ENCODE results near the gene KCNQ1.

Gene KCNQ1

DNA sequence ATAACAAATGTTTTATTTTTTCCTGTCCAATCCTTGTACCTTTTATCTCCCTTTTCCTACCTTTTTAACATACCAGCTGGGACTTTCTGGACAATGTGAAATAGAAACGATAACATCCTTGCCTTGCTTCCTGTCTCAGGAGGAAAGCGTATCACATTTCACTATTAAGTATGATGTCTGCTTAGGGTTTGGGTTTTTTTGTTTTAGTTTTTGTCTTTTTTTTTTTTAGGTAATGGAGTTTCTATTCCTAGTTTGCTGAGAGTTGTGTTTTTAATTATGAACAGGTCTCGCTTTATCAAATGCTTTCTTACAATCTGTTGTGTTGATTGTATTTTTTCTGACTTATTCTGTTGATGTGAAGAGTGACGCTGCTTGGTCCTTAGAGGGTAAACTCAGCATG is 319.2 kb downstream of the KCNQ1 start:
- H3K36me3 ChIP-seq (ENCODE audit: control insufficient read depth, insufficient read depth, low read length), result no peaks in the 10 kb centered on the region
- no peak overlapping the region for H3K4me3 ChIP-seq (ENCODE audit: extremely low read depth, insufficient read depth, low read length, poor library complexity, severe bottlenecking)
- 82 to 93% methylated on average over 1 to 3 of the region's 4 CpGs for WGBS, 2 experiments (ENCODE audit: insufficient coverage in 2 of 2)
- peaks cover 5% of the 10 kb centered on the region for H3K4me1 ChIP-seq (ENCODE audit: control insufficient read depth, insufficient read depth, low read length, poor library complexity, severe bottlenecking)
- no peaks in the 10 kb centered on the region for H3K9me3 ChIP-seq (ENCODE audit: control insufficient read depth, low read length)
- H3K27ac ChIP-seq (ENCODE audit: low read depth, low read length, severe bottlenecking), result no peak overlapping the region

DNA sequence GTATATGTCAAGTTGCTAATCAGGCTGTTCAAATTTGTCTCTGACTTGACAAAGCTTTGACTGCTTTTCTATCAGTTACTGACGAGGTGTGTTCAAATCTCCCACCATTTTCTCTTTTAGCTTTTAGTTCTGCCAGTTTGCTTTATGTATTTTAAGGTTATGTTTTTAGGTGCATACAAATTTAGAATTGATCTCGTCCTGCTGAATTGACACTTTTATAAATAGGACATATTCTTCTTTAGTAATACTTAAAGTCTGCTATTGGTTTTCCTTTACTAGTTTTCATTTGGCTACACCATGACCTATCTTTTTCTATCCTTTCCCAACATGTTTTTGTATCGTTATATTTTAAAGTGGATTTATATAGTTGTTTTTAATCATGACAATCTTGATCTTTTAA is 320.7 kb downstream of the KCNQ1 start:
- no peaks in the 10 kb centered on the region for H3K9me3 ChIP-seq (ENCODE audit: control insufficient read depth, low read length)
- H3K4me1 ChIP-seq (ENCODE audit: control insufficient read depth, insufficient read depth, low read length, poor library complexity, severe bottlenecking), result peaks cover 19% of the 10 kb centered on the region
- WGBS, 2 experiments (ENCODE audit: insufficient coverage in 2 of 2), result 100% methylated on average over 1 of the region's 3 CpGs; no CpG with 5 or more reads in 1 of the 2 experiments
- no peaks in the 10 kb centered on the region for H3K36me3 ChIP-seq (ENCODE audit: control insufficient read depth, insufficient read depth, low read length)
- H3K27ac ChIP-seq (ENCODE audit: low read depth, low read length, severe bottlenecking), result no peak overlapping the region
- no peak overlapping the region for H3K4me3 ChIP-seq (ENCODE audit: extremely low read depth, insufficient read depth, low read length, poor library complexity, severe bottlenecking)

DNA sequence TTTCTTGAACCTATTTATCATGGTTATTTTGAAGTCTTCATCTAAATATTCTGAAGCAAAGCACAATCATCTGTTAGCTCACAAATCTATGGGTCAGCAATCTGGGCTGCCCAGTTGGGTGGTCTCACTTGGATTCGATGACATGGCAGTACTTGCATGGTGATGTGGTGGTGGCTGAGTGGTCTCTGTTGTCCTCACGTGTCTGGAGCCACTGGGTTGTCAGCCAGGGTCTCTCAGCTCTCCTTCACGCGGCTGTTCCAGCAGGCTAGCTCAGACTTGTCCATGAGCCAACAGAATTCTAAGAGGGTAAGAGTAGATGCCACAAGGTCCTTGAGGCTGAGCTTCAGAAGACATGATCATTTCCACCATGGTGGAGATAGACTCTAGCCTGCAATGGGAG is 321.4 kb downstream of the KCNQ1 start:
- H3K36me3 ChIP-seq (ENCODE audit: control insufficient read depth, insufficient read depth, low read length), result no peaks in the 10 kb centered on the region
- no peaks in the 10 kb centered on the region for H3K9me3 ChIP-seq (ENCODE audit: control insufficient read depth, low read length)
- peaks cover 19% of the 10 kb centered on the region for H3K4me1 ChIP-seq (ENCODE audit: control insufficient read depth, insufficient read depth, low read length, poor library complexity, severe bottlenecking)
- WGBS, 2 experiments (ENCODE audit: insufficient coverage in 2 of 2), result 87 to 94% methylated on average over 3 to 4 of the region's 4 CpGs
- H3K27ac ChIP-seq (ENCODE audit: low read depth, low read length, severe bottlenecking), result no peak overlapping the region
- no peak overlapping the region for H3K4me3 ChIP-seq (ENCODE audit: extremely low read depth, insufficient read depth, low read length, poor library complexity, severe bottlenecking)

DNA sequence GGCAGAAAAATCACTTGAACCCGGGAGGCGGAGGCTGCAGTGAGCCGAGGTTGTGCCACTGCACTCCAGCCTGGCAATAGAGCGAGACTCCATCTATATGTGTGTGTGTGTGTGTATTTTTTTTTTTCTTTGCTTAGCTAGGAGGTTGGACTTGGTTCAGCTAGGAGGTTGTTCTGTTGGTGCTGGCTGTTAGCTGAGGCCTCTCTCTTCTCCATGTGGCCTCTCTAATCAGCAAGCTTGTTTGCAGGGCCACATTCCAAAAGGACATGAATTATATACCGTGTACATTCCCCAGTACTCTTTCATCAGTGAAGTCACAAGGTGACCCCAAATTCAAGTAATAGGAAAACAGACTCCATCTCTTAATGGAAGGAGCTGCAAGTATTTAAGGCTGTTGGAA is 322.3 kb downstream of the KCNQ1 start:
- WGBS, 2 experiments (ENCODE audit: insufficient coverage in 2 of 2), result 90% methylated on average over 4 of the region's 5 CpGs; no CpG with 5 or more reads in 1 of the 2 experiments

DNA sequence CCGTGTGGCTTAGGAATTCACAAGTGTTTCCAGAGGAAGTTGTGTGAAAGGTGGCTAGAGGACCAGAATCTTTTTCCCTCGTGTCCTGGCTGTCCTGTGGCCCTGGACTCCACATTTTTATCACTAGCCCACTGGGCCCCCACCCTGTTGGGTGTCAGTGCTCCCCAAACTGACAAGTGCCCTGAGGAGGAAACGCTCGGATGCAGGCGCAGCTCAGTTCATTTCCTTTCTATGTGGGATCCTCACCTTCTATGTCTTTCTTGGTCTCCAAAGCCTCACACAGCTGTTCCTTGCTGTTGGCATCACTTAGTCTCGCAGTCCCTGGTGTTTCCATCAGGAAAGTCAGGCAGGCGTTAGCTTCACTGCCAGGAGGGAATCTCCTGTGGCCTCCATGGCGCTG is 323.0 kb downstream of the KCNQ1 start:
- no peak overlapping the region for H3K4me3 ChIP-seq (ENCODE audit: extremely low read depth, insufficient read depth, low read length, poor library complexity, severe bottlenecking)
- no peaks in the 10 kb centered on the region for H3K9me3 ChIP-seq (ENCODE audit: control insufficient read depth, low read length)

More for the DNA sequence above, 322.3 kb downstream of the KCNQ1 start:
- H3K4me1 ChIP-seq (ENCODE audit: control insufficient read depth, insufficient read depth, low read length, poor library complexity, severe bottlenecking), result peaks cover 19% of the 10 kb centered on the region
- H3K27ac ChIP-seq (ENCODE audit: low read depth, low read length, severe bottlenecking), result no peak overlapping the region
- no peaks in the 10 kb centered on the region for H3K36me3 ChIP-seq (ENCODE audit: control insufficient read depth, insufficient read depth, low read length)
- no peaks in the 10 kb centered on the region for H3K9me3 ChIP-seq (ENCODE audit: control insufficient read depth, low read length)
- H3K4me3 ChIP-seq (ENCODE audit: extremely low read depth, insufficient read depth, low read length, poor library complexity, severe bottlenecking), result no peak overlapping the region

DNA sequence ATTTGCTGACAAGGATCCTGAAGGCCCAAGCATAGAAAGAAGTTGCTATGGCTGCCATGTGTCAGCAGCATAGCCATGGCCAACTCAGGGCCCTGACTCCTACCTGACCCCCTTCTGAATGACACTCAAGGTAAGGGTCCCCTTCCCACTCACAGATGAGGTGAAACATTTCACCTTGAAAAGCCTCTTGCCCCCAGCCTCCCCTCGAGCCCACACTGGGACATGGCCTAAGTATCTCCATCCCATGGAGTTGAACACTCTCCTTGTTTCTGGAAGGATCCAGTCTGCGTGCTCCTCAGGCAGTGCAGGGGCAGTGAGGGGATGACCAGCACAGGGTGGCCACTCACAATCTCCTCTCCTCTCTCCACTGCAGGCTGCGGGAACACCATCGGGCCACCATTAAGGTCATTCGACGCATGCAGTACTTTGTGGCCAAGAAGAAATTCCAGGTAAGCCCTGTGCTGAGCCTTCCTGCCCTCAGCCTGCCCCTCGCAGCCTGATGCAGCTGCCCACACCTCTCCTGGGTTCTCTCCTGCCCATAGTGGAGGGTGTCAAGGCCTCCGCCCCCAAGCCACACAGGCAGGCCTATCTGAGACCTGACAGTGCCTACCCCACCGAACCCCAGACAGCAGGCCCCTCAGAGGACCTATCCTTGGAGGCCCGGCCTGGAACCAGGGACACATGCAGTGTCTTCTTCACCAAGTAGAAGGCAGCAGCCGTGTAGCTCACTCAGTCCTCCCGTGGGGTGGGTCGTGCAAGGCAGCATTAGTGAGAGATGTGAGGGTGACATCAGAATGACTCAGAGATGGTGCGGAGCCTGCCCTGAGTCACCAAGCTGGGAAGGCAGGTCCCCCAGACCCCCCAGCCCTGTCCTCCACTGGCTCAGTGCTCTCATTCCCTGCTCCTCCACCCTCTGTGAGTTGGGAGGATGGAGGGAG is 323.9 kb downstream of the KCNQ1 start:
- peak overlapping the region; percentile 23 for H3K27ac ChIP-seq (ENCODE audit: low read depth, low read length, severe bottlenecking)
- WGBS, 2 experiments (ENCODE audit: insufficient coverage in 2 of 2), result 79 to 88% methylated on average over 11 to 13 of the region's 14 CpGs
- H3K4me1 ChIP-seq (ENCODE audit: control insufficient read depth, insufficient read depth, low read length, poor library complexity, severe bottlenecking), result peaks cover 19% of the 10 kb centered on the region
- H3K9me3 ChIP-seq (ENCODE audit: control insufficient read depth, low read length), result no peaks in the 10 kb centered on the region
- no peaks in the 10 kb centered on the region for H3K36me3 ChIP-seq (ENCODE audit: control insufficient read depth, insufficient read depth, low read length)
- no peak overlapping the region for H3K4me3 ChIP-seq (ENCODE audit: extremely low read depth, insufficient read depth, low read length, poor library complexity, severe bottlenecking)

More for the DNA sequence above, 323.0 kb downstream of the KCNQ1 start:
- H3K36me3 ChIP-seq (ENCODE audit: control insufficient read depth, insufficient read depth, low read length), result no peaks in the 10 kb centered on the region
- no peak overlapping the region for H3K27ac ChIP-seq (ENCODE audit: low read depth, low read length, severe bottlenecking)
- 92% methylated on average over 6 to 7 of the region's 8 CpGs for WGBS, 2 experiments (ENCODE audit: insufficient coverage in 2 of 2)
- H3K4me1 ChIP-seq (ENCODE audit: control insufficient read depth, insufficient read depth, low read length, poor library complexity, severe bottlenecking), result peaks cover 19% of the 10 kb centered on the region

DNA sequence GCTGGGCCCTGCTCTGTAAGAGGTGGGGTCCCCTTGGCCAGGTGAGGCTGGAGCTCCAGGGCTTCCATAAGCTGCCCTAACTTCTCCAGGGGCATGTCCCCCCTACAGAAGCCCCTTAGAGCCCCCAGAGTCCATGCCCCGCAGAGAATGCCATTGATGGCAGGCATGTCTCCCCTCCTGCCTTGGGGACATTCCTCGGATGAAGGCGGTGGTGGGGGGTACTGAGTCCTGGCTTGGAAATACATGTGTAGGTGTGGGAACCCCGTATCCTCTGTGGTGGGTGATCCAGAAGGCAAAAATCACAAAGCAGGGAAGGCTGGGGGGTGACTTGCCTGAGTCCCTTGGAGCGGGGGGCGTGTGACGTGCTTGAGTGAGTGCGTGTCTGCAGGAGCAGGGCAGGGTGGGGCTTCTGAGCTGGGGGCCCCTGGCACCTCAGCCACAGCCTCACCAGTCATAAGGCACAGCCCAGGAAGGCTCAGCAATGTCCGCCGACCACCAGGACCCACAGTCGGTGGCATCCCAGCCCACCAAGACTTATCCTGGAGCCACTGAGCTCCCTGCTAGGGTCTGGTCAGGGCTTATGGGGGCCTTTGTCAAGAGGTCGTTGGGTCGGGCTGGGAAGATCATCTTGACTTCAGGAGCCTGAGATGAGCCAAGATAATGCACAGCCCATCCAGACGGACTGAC is 324.7 kb downstream of the KCNQ1 start:
- H3K36me3 ChIP-seq (ENCODE audit: control insufficient read depth, insufficient read depth, low read length), result no peaks in the 10 kb centered on the region
- H3K9me3 ChIP-seq (ENCODE audit: control insufficient read depth, low read length), result no peaks in the 10 kb centered on the region
- H3K27ac ChIP-seq (ENCODE audit: low read depth, low read length, severe bottlenecking), result no peak overlapping the region
- peaks cover 19% of the 10 kb centered on the region for H3K4me1 ChIP-seq (ENCODE audit: control insufficient read depth, insufficient read depth, low read length, poor library complexity, severe bottlenecking)
- no peak overlapping the region for H3K4me3 ChIP-seq (ENCODE audit: extremely low read depth, insufficient read depth, low read length, poor library complexity, severe bottlenecking)
- WGBS, 2 experiments (ENCODE audit: insufficient coverage in 2 of 2), result 95% methylated on average over 12 to 14 of the region's 14 CpGs

DNA sequence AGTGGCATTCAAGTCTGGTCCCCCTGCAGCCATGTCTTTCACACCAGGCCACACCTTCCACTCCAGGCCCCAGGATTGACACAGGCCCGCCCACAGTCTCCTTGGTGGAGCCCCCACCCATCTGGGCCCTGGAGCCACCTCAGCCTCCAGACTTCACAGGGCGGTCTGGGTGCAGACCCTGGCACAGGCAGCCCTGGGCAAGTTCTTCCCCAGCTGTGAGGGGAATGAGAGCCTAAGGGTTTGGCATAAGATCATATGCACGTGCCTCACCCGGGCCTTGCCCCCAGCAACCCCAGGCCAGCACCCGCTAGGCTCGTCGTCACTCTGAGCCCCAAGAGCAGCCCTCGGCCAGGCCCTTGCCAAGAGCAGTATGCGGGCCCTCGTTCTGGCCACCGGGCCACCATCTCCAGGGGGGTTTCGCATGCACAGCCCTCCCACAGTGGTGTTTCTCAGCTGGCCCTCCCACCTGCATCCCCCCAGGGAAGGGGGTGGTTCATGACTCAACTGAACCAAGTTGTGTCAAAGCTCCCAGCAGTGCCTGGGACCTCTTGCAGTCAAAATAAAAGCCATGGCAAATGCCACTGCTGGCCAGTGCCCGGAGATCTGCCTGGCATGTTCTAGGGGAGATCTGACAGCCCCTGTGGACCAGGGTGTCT is 325.4 kb downstream of the KCNQ1 start:
- Histone ChIP-seq H3K4me3 (ENCODE audit: extremely low read depth, insufficient read depth, low read length, poor library complexity, severe bottlenecking) (no peak overlapping the region), H3K4me1 (ENCODE audit: control insufficient read depth, insufficient read depth, low read length, poor library complexity, severe bottlenecking) (peaks cover 19% of the 10 kb centered on the region), H3K9me3 (ENCODE audit: control insufficient read depth, low read length) (no peaks in the 10 kb centered on the region), H3K36me3 (ENCODE audit: control insufficient read depth, insufficient read depth, low read length) (no peaks in the 10 kb centered on the region), H3K27ac (ENCODE audit: low read depth, low read length, severe bottlenecking) (no peak overlapping the region)
- WGBS, 2 experiments (ENCODE audit: insufficient coverage in 2 of 2), result 85 to 98% methylated on average over 11 of the region's 13 CpGs

DNA sequence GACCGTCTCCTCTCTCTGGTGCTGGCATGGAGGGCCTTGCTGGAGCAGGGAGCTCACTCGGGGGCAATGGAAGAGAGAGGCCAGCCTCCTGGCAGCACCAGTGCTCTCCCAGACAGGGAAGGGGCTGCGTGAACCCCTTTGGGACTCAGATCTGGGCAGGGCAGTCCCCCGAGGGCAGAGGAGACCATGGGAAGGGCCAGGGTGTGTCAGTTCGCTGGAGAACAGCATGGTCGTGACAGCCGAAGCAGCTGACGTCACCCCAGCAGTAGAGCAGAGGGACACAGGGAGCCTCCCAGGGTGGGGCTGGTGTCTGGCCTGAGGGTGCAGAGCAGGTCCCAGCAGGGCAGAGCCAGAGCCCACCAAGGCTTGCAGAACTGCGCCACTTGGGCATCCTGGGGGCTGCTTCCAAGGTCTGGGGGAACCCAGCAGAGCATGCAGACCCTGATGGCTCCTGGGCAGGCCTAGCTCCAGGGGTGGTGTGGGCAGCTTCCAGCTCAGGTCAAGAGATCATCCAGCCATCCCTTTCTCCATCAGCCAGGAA is 326.0 kb downstream of the KCNQ1 start:
- no peak overlapping the region for H3K4me3 ChIP-seq (ENCODE audit: extremely low read depth, insufficient read depth, low read length, poor library complexity, severe bottlenecking)
- H3K27ac ChIP-seq (ENCODE audit: low read depth, low read length, severe bottlenecking), result no peak overlapping the region
- no peaks in the 10 kb centered on the region for H3K36me3 ChIP-seq (ENCODE audit: control insufficient read depth, insufficient read depth, low read length)
- WGBS, 2 experiments (ENCODE audit: insufficient coverage in 2 of 2), result 93 to 98% methylated on average over 9 of the region's 9 CpGs
- H3K9me3 ChIP-seq (ENCODE audit: control insufficient read depth, low read length), result no peaks in the 10 kb centered on the region
- peaks cover 19% of the 10 kb centered on the region for H3K4me1 ChIP-seq (ENCODE audit: control insufficient read depth, insufficient read depth, low read length, poor library complexity, severe bottlenecking)

DNA sequence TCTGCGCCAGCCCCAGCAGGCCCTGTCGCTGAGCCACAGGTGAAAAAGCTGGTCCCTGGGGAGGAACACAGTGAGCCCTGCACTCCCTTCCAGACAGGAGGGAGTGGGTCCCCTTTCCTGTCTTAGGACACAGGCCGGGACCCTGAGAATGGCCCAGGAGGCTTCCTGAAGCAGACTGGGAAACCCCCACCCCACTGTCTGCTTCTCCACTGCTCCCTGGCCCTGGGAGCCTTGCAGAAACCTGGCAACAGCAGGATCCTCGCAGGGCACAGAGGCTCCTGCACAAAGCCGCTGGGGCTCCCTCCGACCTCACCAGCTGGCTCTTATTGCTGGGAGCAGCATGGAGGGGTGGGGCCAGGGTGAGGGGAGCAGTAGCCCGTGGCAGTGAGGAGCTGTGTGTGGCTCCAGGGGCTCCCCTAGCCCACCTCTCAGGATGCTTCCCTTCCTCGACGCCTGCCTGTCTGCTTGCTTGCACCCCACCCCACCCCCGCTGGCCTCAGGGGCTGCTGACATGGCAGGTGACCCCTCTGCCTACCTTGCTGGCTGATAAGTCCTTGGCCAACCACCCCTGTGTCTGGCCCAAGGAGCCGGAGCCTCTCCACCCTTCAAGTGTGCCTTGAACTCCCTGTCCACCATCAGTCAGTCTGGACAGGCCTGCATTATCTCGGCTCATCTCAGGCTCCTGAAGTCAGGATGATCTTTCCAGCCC is 327.1 kb downstream of the KCNQ1 start:
- WGBS, 2 experiments (ENCODE audit: insufficient coverage in 2 of 2), result 80 to 90% methylated on average over 7 to 12 of the region's 12 CpGs
- Histone ChIP-seq H3K9me3 (ENCODE audit: control insufficient read depth, low read length) (no peaks in the 10 kb centered on the region), H3K27ac (ENCODE audit: low read depth, low read length, severe bottlenecking) (no peak overlapping the region), H3K4me3 (ENCODE audit: extremely low read depth, insufficient read depth, low read length, poor library complexity, severe bottlenecking) (no peak overlapping the region), H3K36me3 (ENCODE audit: control insufficient read depth, insufficient read depth, low read length) (no peaks in the 10 kb centered on the region), H3K4me1 (ENCODE audit: control insufficient read depth, insufficient read depth, low read length, poor library complexity, severe bottlenecking) (peaks cover 23% of the 10 kb centered on the region)

All from mesodermal cell (in vitro differentiated cells).